Measurements from ENCODE around the gene TRNP1.

The TRNP1 gene

GRCh38 chr1:27015260-27015659 lies 21.8 kb downstream of the TRNP1 start:
- TF ChIP-seq POLR2A (IDR thresholded peaks at IDR 0.05; ENCODE audit: low read length) (no peak), GATA1 (IDR thresholded peaks at IDR 0.05; ENCODE audit: low read depth, low read length) (no peak)
- no peak for DNase-seq

GRCh38 chr1:27016376-27016775 lies 22.9 kb downstream of the TRNP1 start:
- TF ChIP-seq POLR2A (IDR thresholded peaks at IDR 0.05; ENCODE audit: low read length): no peak
- TF ChIP-seq GATA1 (IDR thresholded peaks at IDR 0.05; ENCODE audit: low read depth, low read length): no peak
- no peak for DNase-seq

GRCh38 chr1:27017207-27017606 lies 23.7 kb downstream of the TRNP1 start:
- TF ChIP-seq POLR2A (IDR thresholded peaks at IDR 0.05; ENCODE audit: low read length) (no peak), GATA1 (IDR thresholded peaks at IDR 0.05; ENCODE audit: low read depth, low read length) (no peak)
- DNase-seq: no peak

GRCh38 chr1:27018316-27018715 lies 24.8 kb downstream of the TRNP1 start:
- TF ChIP-seq POLR2A (IDR thresholded peaks at IDR 0.05; ENCODE audit: low read length) (no peak), GATA1 (IDR thresholded peaks at IDR 0.05; ENCODE audit: low read depth, low read length) (no peak)
- no peak for DNase-seq

DNA sequence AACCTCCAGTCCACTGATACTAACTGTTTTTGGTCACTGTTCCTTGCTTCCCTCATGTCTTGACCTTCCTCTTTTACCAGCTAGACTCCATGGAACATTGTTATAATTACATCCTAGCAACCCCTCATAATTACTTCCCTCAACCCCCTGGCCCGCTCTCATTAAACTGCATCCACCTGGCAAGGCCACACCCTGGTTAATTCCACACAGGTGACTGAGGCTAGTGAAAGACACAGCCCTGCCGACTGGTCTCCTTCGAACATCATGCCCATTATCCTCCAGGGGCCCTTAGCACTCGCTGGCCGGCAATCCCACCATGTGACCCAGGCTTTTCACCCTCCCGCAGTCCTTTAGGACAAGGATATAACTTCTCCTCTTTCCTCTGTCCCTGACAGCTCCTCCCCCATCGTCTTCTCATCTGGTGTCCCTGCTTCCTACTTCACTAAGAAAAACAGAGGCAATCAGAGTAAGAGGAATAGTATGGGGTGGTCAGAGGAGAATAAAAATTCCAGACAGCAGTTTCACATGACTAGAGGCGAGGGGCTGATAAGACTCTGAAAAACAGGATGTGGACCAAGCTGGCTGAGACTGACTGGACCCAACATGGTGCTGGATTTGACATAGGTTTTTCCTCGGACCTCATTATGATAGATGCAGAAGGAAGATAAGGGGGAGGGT lies 28.0 kb downstream of the TRNP1 start:
- no peak for TF ChIP-seq POLR2A (IDR thresholded peaks at IDR 0.05; ENCODE audit: low read length)
- TF ChIP-seq GATA1 (IDR thresholded peaks at IDR 0.05; ENCODE audit: low read depth, low read length): no peak
- no peak for DNase-seq

DNA sequence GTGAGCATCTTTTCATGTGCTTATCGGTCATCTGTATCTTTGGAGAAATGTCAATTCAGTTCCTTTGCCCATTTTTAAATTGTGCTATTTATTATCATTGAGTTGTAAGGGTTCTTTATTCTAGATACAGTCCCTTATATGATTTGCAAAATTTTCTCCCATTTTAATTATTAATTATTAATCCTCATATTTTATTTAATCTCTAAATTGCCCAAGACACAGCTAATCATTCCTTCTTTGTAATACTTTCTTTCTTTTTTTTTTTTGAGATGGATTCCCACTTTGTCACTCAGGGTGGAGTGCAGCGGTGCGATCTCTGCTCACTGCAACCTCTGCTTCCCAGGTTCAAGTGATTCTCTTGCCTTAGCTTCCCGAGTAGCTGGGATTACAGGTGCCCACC lies 32.2 kb downstream of the TRNP1 start:
- DNase-seq: no peak
- no peak for TF ChIP-seq POLR2A (IDR thresholded peaks at IDR 0.05; ENCODE audit: low read length)
- TF ChIP-seq GATA1 (IDR thresholded peaks at IDR 0.05; ENCODE audit: low read depth, low read length): no peak

DNA sequence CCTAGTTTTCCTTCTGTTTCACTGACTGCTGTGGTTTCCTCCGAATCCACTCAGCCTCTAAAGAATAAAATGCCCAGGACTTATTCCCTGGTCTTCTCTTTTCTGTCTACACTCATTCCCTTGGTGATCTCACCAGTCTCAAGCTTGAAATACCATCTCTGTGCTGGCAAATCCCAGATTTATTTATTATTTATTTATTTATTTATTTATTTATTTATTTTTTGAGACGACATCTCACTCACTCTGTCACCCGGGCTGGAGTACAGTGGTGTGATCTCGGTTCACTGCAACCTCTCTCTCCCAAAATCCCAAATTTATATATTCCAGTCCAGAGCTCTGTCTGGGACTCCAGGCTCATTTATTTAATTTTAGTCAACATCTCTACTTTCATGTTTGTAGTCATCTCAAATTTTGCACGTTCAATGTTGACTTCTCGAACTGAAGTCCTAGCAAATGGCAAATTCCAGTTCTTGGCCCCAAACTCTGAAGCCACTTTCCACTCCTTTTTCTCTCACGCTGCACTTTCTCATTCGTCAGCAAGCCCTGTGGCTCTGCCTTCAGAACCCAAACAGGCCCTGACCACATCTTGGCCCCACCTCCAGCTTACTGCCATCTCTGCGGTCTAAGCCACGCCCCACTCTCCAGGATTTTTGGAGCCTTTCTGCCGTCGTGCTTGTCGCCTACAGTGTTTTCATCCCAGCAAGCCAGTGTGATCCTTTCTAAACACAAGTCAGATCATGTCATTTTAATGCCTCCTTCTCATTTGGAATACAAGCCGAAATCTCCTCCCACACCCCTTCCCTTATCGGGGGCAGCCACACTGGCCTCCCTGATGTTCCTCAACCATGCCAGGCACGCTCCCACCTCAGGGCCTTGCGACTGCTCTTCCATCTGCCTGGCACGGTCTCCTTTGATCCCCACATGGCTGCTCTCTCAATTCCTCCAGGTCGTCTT lies 33.4 kb downstream of the TRNP1 start:
- peak in 1 of 2 experiments; percentile 30 for DNase-seq
- TF ChIP-seq GATA1 (IDR thresholded peaks at IDR 0.05; ENCODE audit: low read depth, low read length) (no peak), POLR2A (IDR thresholded peaks at IDR 0.05; ENCODE audit: low read length) (no peak)

- TF ChIP-seq POLR2A (IDR thresholded peaks at IDR 0.05; ENCODE audit: low read length): no peak
- TF ChIP-seq GATA1 (IDR thresholded peaks at IDR 0.05; ENCODE audit: low read depth, low read length): no peak
- DNase-seq: peak in 1 of 2 experiments; percentile 68
Measured at GRCh38 chr1:27027575-27028250, 34.2 kb downstream of the TRNP1 start.

DNA sequence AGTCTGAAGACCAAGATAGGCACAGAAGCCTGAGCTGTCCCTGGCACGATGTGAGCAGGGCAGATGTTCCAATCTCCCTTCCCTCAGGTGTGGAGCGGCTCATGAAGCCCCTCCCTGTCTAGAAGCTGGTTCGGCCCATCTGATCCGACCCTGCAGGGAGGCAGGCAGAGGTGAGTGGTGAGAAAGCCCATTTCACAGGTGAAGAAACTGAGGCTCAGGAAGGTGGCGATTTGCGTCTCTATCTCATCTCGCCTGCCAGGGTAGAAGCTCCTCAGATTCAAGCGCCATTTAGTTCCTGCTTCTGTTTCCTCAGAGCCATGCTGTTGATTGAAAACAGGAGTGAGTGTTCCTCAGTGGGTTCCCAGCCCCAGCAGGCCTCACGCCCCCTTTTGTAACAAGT lies 36.0 kb downstream of the TRNP1 start:
- TF ChIP-seq POLR2A (IDR thresholded peaks at IDR 0.05; ENCODE audit: low read length): no peak
- no peak for DNase-seq

- no peak for DNase-seq
- TF ChIP-seq GATA1 (IDR thresholded peaks at IDR 0.05; ENCODE audit: low read depth, low read length): no peak
- no peak for TF ChIP-seq POLR2A (IDR thresholded peaks at IDR 0.05; ENCODE audit: low read length)
Measured at GRCh38 chr1:27031235-27032118, 38.0 kb downstream of the TRNP1 start.

DNA sequence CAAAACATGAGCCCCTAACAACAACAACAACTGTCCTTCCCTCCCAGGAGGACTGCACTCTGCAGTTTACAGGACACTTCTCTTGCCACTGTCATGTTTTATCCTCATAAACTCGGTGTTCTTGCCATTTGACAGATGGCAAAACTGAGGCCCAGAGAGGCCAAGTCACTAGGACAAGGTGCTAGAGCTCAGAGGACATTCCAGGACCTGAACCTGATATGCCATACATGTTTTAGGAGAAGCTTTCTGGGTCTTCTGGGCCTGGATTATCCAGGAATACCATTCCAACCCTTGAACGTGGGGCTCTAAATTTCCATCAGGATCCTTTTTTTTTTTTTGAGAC lies 38.6 kb downstream of the TRNP1 start:
- DNase-seq: no peak
- no peak for TF ChIP-seq POLR2A (IDR thresholded peaks at IDR 0.05; ENCODE audit: low read length)
- TF ChIP-seq GATA1 (IDR thresholded peaks at IDR 0.05; ENCODE audit: low read depth, low read length): no peak

GRCh38 chr1:27033043-27033746 lies 39.7 kb downstream of the TRNP1 start:
- TF ChIP-seq POLR2A (IDR thresholded peaks at IDR 0.05; ENCODE audit: low read length) (no peak), GATA1 (IDR thresholded peaks at IDR 0.05; ENCODE audit: low read depth, low read length) (no peak)

DNA sequence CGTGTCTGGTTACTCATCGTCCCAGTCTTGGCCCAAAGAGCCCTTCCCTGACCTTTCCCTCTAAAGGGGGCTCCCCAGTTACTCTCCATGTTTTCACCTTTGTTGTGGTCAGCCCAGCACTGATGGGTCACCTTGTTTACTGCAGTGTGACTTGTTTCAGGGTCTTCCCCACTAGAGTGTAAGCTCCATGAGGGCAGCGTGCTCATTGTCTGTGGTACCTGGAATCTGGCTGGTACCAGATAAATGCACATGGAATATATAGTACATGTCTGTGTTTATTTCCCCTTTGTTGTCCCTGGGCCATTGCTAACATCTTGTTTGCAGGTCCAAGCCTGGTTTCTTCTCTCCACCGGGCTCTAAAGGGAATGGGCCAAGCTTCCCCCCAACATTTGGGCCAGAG lies 41.9 kb downstream of the TRNP1 start:
- no peak for DNase-seq
- TF ChIP-seq POLR2A (IDR thresholded peaks at IDR 0.05; ENCODE audit: low read length) (no peak), GATA1 (IDR thresholded peaks at IDR 0.05; ENCODE audit: low read depth, low read length) (no peak)

More at GRCh38 chr1:27033043-27033746, 39.7 kb downstream of the TRNP1 start:
- no peak for DNase-seq
